Right lobe of liver (tissue), 4 donors: ENCODE data around the gene CACNA2D1.

ENCODE experiments used
- CTCF ChIP-seq, 4 donors: fragments of 200-600 bp in 3 of 4; fragments of 450-650 bp in 1 of 4; IDR thresholded peaks; one replicate each; pipeline versions ENCODE4 v1.5.1 to v1.8.0; 2016 to 2022; ENCODE audit warnings: antibody characterized with exemption in 4 of 4, mild to moderate bottlenecking in 2 of 4
- POLR2A ChIP-seq: fragments of 450-650 bp; IDR thresholded peaks from one replicate; pipeline ENCODE4 v1.6.1; 2017; ENCODE audit warnings: antibody characterized with exemption, mild to moderate bottlenecking
- donor health status: DM: no; HTN: no; CAD: no.
- donor health status: DM: no; HTN: no; CAD: no.
- donor health status: DM: no; HTN: yes; CAD: no.

GRCh38 chr7:82212466-82212865 is 231.1 kb downstream of the CACNA2D1 start:
- no peak for TF ChIP-seq POLR2A
- no peak for TF ChIP-seq CTCF (IDR thresholded peaks at IDR 0.05)
